Neuronal stem cell (in vitro differentiated cells): ENCODE results near the gene SIMC1. TPM values are rescaled to one million over a fixed set of nuclear protein-coding genes. Genes with fewer than 3 reads are reported as not detected.
"Not testable (repeated sequence)": the region's sequence is repeated elsewhere in the genome, so short reads cannot be mapped to it uniquely, and the experiment has no call there.

Source experiments
- DNase-seq: peaks from one replicate; pipeline ENCODE4 v3.0.0-alpha.2; 2013; ENCODE audit warnings: low spot score
- H2AFZ ChIP-seq: one replicate; pipeline ENCODE4 v1.6.1; 2013; ENCODE audit warnings: mild to moderate bottlenecking, low read length, inconsistent platforms
- H2AK5ac ChIP-seq: 2 replicates; pipeline ENCODE4 v1.6.1; 2013; ENCODE audit warnings: low read depth, mild to moderate bottlenecking, inconsistent platforms, low read length, moderate library complexity, mixed read lengths
- H2BK120ac ChIP-seq: 2 replicates; pipeline ENCODE4 v1.6.1; 2013; ENCODE audit warnings: low read depth, mild to moderate bottlenecking, inconsistent platforms, low read length, moderate library complexity, mixed read lengths
- H2BK12ac ChIP-seq: one replicate; pipeline ENCODE4 v1.6.1; 2013; ENCODE audit warnings: low read length, inconsistent platforms
- H2BK15ac ChIP-seq: 2 replicates; pipeline ENCODE4 v1.6.1; 2013; ENCODE audit warnings: mild to moderate bottlenecking, low read length, inconsistent platforms, mixed read lengths
- H2BK5ac ChIP-seq: one replicate; pipeline ENCODE4 v1.6.1; 2013; ENCODE audit warnings: inconsistent platforms, mild to moderate bottlenecking, low read length, moderate library complexity
- H3K14ac ChIP-seq: one replicate; pipeline ENCODE4 v1.6.1; 2013; ENCODE audit warnings: low read length, inconsistent platforms
- H3K18ac ChIP-seq: 2 replicates; pipeline ENCODE4 v1.6.1; 2013; ENCODE audit warnings: low read length, inconsistent platforms
- H3K23ac ChIP-seq: 2 replicates; pipeline ENCODE4 v1.6.1; 2013; ENCODE audit warnings: low read depth, mild to moderate bottlenecking, mixed read lengths, low read length, inconsistent platforms; ENCODE audit not compliant: poor library complexity
- H3K27ac ChIP-seq: replicated peaks from 3 replicates; pipeline ENCODE4 v1.5.1; 2013; ENCODE audit warnings: low read length, inconsistent platforms
- H3K27me3 ChIP-seq, 3 experiments: 2 replicates each; pipeline ENCODE4 v1.6.1; 2013; ENCODE audit warnings: low read length in 3 of 3, mild to moderate bottlenecking in 2 of 3, inconsistent platforms in 1 of 3, low read depth in 1 of 3, mixed read lengths in 1 of 3, moderate library complexity in 1 of 3; ENCODE audit not compliant: control insufficient read depth in 3 of 3, insufficient read depth in 3 of 3
- H3K36me3 ChIP-seq, 2 donors: replicated peaks in 1 of 2; 2 replicates each; pipeline ENCODE4 v1.6.1; 2013; ENCODE audit warnings: low read length in 2 of 2; ENCODE audit not compliant: control insufficient read depth in 2 of 2, insufficient read depth in 2 of 2
- H3K4ac ChIP-seq: 2 replicates; pipeline ENCODE4 v1.6.1; 2013; ENCODE audit warnings: inconsistent platforms, mild to moderate bottlenecking, low read length, moderate library complexity
- H3K4me1 ChIP-seq, 2 donors: 1 replicate in 1 of 2; 2 replicates in 1 of 2; pipeline ENCODE4 v1.6.1; 2013; ENCODE audit warnings: low read length in 2 of 2, low read depth in 1 of 2; ENCODE audit not compliant: control insufficient read depth in 2 of 2, insufficient read depth in 1 of 2
- H3K4me2 ChIP-seq: one replicate; pipeline ENCODE4 v1.6.1; 2013; ENCODE audit warnings: mild to moderate bottlenecking, low read length, inconsistent platforms; ENCODE audit not compliant: insufficient read depth, poor library complexity, severe bottlenecking
- H3K4me3 ChIP-seq, 2 donors: 2 replicates each; pipeline ENCODE4 v1.5.1; 2013; ENCODE audit warnings: low read length in 2 of 2, mild to moderate bottlenecking in 2 of 2, inconsistent platforms in 1 of 2, moderate library complexity in 1 of 2
- H3K79me1 ChIP-seq: one replicate; pipeline ENCODE4 v1.6.1; 2013; ENCODE audit warnings: low read depth, mild to moderate bottlenecking, inconsistent platforms, low read length, moderate library complexity
- H3K9ac ChIP-seq: one replicate; pipeline ENCODE4 v1.6.1; 2013; ENCODE audit warnings: mild to moderate bottlenecking, low read depth, low read length, inconsistent platforms; ENCODE audit not compliant: poor library complexity
- H3K9me3 ChIP-seq, 2 donors: replicated peaks in 1 of 2; 2 replicates each; pipeline versions ENCODE3 to v1.6.1; 2013; ENCODE audit warnings: low read length in 2 of 2, mild to moderate bottlenecking in 2 of 2, inconsistent platforms in 1 of 2, low read depth in 1 of 2, mixed read lengths in 1 of 2, moderate library complexity in 1 of 2; ENCODE audit not compliant: control insufficient read depth in 2 of 2, insufficient read depth in 1 of 2
- H4K8ac ChIP-seq: one replicate; pipeline ENCODE4 v1.6.1; 2013; ENCODE audit warnings: low read depth, mild to moderate bottlenecking, inconsistent platforms, low read length, moderate library complexity
- H4K91ac ChIP-seq: one replicate; pipeline ENCODE4 v1.6.1; 2013; ENCODE audit warnings: low read length, low read depth, mild to moderate bottlenecking, inconsistent platforms; ENCODE audit not compliant: poor library complexity
- WGBS, 2 donors: extraction: QIAGEN DNeasy Blood & Tissue Kit; methylation state at CpG; one replicate each; pipeline ENCODE4 v1.1.7; 2013; ENCODE audit warnings: missing lambda C conversion rate in 2 of 2, mixed read lengths in 1 of 2; ENCODE audit not compliant: insufficient read length in 2 of 2, insufficient replicate concordance in 1 of 2; ENCODE audit errors: extremely low coverage in 2 of 2; 5-methylcytosine and 5-hydroxymethylcytosine counted together
- polyA plus RNA-seq, 2 experiments: library from polyadenylated mRNA; stranded (reverse); fragments of 200-250 nt; gene quantifications; one replicate each; pipeline ENCODE4 v1.2.3, GENCODE V29; 2013

Gene SIMC1
- 20.4 TPM for polyA plus RNA-seq (2013, experiment 1 of 2)
- polyA plus RNA-seq (2013, experiment 2 of 2): 20.9 TPM

DNA sequence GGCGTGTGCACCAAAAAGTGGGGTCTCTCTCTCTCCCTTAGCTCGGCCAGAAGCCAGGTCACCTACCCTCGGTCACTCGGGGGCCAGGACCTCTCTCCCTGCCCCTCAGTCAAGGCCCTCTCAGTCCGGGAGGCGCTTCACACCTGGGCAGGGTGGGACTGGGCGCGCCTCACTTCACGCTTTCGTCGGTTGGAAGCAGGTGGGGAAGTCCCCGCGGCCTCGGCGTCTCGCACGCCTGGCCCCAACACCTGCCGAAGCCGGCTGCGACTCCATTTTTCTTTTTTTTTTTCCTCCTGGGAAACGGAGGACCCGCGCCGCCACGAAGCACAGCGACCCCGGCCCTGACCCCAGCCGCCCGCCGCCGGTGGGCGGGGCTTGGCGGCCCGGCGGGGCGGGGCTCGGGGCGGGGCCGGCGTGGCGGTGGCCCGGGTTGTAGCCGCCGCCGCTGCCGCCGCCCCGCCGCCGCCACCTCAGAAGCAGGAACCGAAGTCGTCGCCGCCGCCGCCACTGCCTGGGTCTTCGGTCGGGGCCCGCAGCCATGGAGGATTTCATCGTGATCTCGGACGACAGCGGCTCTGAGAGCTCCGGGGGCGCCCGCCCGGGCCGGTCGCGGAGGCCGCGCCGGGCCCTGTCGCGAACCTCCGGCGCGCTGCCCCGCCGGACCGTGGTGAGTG lies at the start of gene SIMC1:
Gene SIMC1, plus strand, starts transcription at position 454 of the 674 bp plus-strand sequence. Its CDS starts 85 bp downstream, at position 539.
- H3K36me3 ChIP-seq, H2BK5ac ChIP-seq, H3K18ac ChIP-seq, H4K91ac ChIP-seq, H3K79me1 ChIP-seq, H3K23ac ChIP-seq, H3K4ac ChIP-seq, H4K8ac ChIP-seq, H2BK15ac ChIP-seq, H2AK5ac ChIP-seq, H3K27me3 ChIP-seq, H2BK120ac ChIP-seq, H3K9ac ChIP-seq, H2BK12ac ChIP-seq, H3K9me3 ChIP-seq, H3K4me1 ChIP-seq, H3K27ac ChIP-seq, H3K14ac ChIP-seq: not testable (repeated sequence)
- no CpG with 5 or more reads among the region's 81 CpGs for WGBS, 2 donors
- Histone ChIP-seq H2AFZ (peak within 1 kb of the TSS; percentile 81), H3K4me3 (peak within 1 kb of the TSS; percentile 39 to 74), H3K4me2 (peak within 1 kb of the TSS; percentile 33)
- DNase-seq: peak; percentile 47

- Histone ChIP-seq H3K4me2 (no peak overlapping the region), H3K27ac (no peak overlapping the region), H3K14ac (peak overlapping the region; percentile 31), H3K9ac (no peak overlapping the region), H3K23ac (peak overlapping the region; percentile 55), H3K9me3 (no peaks in the 10 kb centered on the region), H3K4me1 (no peaks in the 10 kb centered on the region), H2BK15ac (no peak overlapping the region), H3K36me3 (no peaks in the 10 kb centered on the region), H3K4ac (no peak overlapping the region), H3K79me1 (peaks cover 2% of the 10 kb centered on the region), H3K18ac (peak overlapping the region; percentile 38), H2AK5ac (peak overlapping the region; percentile 46), H2AFZ (no peak overlapping the region), H4K91ac (no peak overlapping the region), H2BK12ac (peak overlapping the region; percentile 30), H2BK5ac (no peak overlapping the region), H3K27me3 (peaks cover 0 to 38% (median 5%) of the 10 kb centered on the region in 3 experiments), H2BK120ac (peak overlapping the region; percentile 31), H4K8ac (no peak overlapping the region), H3K4me3 (no peak overlapping the region)
- no peak for DNase-seq
- WGBS, 2 donors: no CpG with 5 or more reads among the region's 11 CpGs
Measured at GRCh38 chr5:176188506-176189193, 49.6 kb upstream of the SIMC1 start.

DNA sequence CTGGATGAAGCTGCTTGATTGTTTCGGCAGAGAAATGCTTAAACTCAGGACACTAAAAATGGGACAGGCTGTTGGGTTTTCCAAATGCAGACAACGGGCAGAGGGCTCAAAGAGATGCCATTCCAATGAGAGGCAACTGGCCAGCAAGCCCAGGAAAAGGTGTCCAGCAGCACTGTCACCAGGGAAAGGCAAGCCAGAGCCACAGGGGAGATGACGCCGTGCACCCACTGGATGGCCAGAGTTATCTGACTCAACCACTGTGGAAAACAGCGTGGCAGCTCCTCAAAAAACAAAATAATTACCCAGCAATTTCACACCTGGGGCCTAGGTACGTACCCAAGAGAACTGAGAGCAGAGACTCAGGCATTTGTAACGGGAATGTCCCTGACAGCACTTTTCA lies 48.4 kb upstream of the SIMC1 start:
- no peak overlapping the region for H3K14ac ChIP-seq

More for the DNA sequence above, 48.4 kb upstream of the SIMC1 start:
- Histone ChIP-seq H3K27me3 (peaks cover 0 to 45% (median 12%) of the 10 kb centered on the region in 3 experiments), H3K79me1 (peaks cover 2% of the 10 kb centered on the region), H2AFZ (no peak overlapping the region), H3K36me3 (no peaks in the 10 kb centered on the region), H3K4me2 (no peak overlapping the region), H4K8ac (no peak overlapping the region), H3K4me1 (no peaks in the 10 kb centered on the region), H2BK15ac (no peak overlapping the region), H2BK12ac (no peak overlapping the region), H2BK5ac (no peak overlapping the region), H3K9me3 (no peaks in the 10 kb centered on the region), H3K4me3 (no peak overlapping the region), H3K27ac (no peak overlapping the region), H3K23ac (no peak overlapping the region), H3K9ac (no peak overlapping the region), H2BK120ac (no peak overlapping the region), H4K91ac (no peak overlapping the region), H3K18ac (no peak overlapping the region), H3K4ac (no peak overlapping the region), H2AK5ac (no peak overlapping the region)
- no CpG with 5 or more reads among the region's 7 CpGs for WGBS, 2 donors
- no peak for DNase-seq
